MM.1S (cell line): ENCODE results near the gene FAM219A.
"Not testable (repeated sequence)": the region's sequence is repeated elsewhere in the genome, so short reads cannot be mapped to it uniquely, and the experiment has no call there.

Experiments used
- DNase-seq: peaks from one replicate; pipeline ENCODE4 v3.0.0-alpha.2; 2015
- H2AFZ ChIP-seq: fragments of 300-600 bp; sonication (generic); 2 replicates; pipeline ENCODE4 v1.6.0; 2016; ENCODE audit warnings: antibody characterized with exemption, low read length
- H3F3A ChIP-seq: fragments of 300-600 bp; sonication (generic); 2 replicates; pipeline ENCODE4 v1.6.1; 2016; ENCODE audit warnings: mild to moderate bottlenecking, antibody characterized with exemption, low read length, moderate library complexity, mixed read lengths; ENCODE audit not compliant: insufficient read depth
- H3K27ac ChIP-seq: fragments of 300-600 bp; sonication (generic); 2 replicates; pipeline ENCODE4 v1.5.1; 2016; ENCODE audit warnings: mild to moderate bottlenecking, low read length
- H3K27me3 ChIP-seq: fragments of 300-600 bp; sonication (generic); replicated peaks from 2 replicates; pipeline ENCODE4 v1.6.0; 2016; ENCODE audit warnings: low read length; ENCODE audit not compliant: insufficient read depth
- H3K36me3 ChIP-seq: fragments of 300-600 bp; sonication (generic); replicated peaks from 2 replicates; pipeline ENCODE4 v1.6.1; 2016; ENCODE audit warnings: mild to moderate bottlenecking, low read length, mixed read lengths; ENCODE audit not compliant: insufficient read depth
- H3K4me1 ChIP-seq: fragments of 300-600 bp; sonication (generic); 2 replicates; pipeline ENCODE4 v1.6.1; 2016; ENCODE audit warnings: low read length, mixed read lengths
- H3K4me2 ChIP-seq: fragments of 300-600 bp; sonication (generic); 2 replicates; pipeline ENCODE4 v1.6.0; 2016; ENCODE audit warnings: low read depth, low read length
- H3K4me3 ChIP-seq: fragments of 300-600 bp; sonication (generic); 2 replicates; pipeline ENCODE4 v1.5.1; 2016; ENCODE audit warnings: low read length, mixed read lengths
- H3K79me2 ChIP-seq: fragments of 300-600 bp; sonication (generic); 2 replicates; pipeline ENCODE4 v1.6.1; 2016; ENCODE audit warnings: mixed run types, low read length, mixed read lengths
- H3K9ac ChIP-seq: fragments of 300-600 bp; sonication (generic); 2 replicates; pipeline ENCODE4 v1.6.1; 2016; ENCODE audit warnings: low read length, mixed read lengths
- H3K9me2 ChIP-seq: fragments of 300-600 bp; sonication (generic); replicated peaks from 2 replicates; pipeline ENCODE4 v1.6.1; 2016; ENCODE audit warnings: mild to moderate bottlenecking, low read length, mixed read lengths; ENCODE audit not compliant: insufficient read depth
- H3K9me3 ChIP-seq: fragments of 300-600 bp; sonication (generic); replicated peaks from 2 replicates; pipeline ENCODE4 v1.6.1; 2016; ENCODE audit warnings: mild to moderate bottlenecking, low read length, mixed read lengths; ENCODE audit not compliant: insufficient read depth
- H4K20me1 ChIP-seq: fragments of 300-600 bp; sonication (generic); 2 replicates; pipeline ENCODE4 v1.6.1; 2016; ENCODE audit warnings: mild to moderate bottlenecking, low read length, moderate library complexity, mixed read lengths; ENCODE audit not compliant: insufficient read depth
- EZH2 ChIP-seq: fragments of 300-600 bp; sonication (generic); optimal IDR thresholded peaks from 2 replicates; pipeline ENCODE3; 2017; ENCODE audit warnings: low read depth, mild to moderate bottlenecking, antibody characterized with exemption, low read length, mixed read lengths
- EZH2phosphoT487 ChIP-seq: fragments of 300-600 bp; sonication (generic); IDR thresholded peaks from 2 replicates; pipeline ENCODE4 v1.6.1; 2018; ENCODE audit warnings: antibody characterized with exemption, low read length
- TF ChIP-seq, protein P1 (sequence below): fragments of 300-600 bp; sonication (generic); IDR thresholded peaks from 2 replicates; pipeline ENCODE4 v1.5.1; 2016; ENCODE audit warnings: antibody characterized with exemption, low read length, mixed read lengths

Gene FAM219A

DNA sequence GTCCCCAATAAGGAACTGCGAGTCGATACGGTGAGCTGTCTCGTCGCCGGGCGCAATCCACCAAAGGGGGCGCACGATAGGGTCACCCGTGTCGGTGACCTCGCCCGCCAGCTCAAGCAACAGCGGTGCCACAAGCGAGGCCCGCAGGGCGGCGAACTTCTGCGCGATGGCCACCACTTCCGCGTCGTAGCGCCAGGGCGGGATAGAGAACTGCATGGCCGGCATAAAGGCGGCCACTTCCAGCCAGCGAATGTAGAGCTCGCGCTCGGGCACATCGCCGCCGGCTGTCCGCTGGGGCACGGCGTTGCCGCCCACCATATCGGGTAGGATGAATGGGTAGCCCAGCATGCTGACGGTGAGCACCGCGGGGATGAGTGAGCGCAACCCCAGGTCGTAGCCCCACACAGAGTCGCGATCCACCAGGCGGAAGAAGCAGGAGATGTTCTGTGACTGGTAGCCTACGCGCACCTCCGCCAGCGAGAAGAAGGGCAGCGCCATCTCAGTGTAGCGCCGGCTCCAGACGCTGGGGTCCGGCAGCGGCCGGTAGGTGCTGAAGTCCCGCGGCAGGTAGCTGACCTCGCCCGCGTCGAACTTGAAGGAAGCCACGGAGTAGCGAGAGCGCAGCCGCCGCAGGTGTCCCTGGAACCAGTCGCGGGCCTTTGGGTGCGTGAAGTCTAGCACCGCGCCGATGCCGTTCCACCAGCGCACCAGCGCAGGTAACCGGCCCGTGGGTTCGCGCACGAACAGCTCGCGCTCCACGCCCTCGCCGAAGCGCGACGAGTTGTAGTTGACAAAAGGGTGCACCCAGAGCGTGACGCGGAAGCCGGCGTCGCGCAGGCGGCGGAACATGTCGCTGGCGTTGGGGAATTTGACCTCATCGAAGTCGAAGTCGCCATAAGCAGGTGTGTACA lies 87.1 kb downstream of the FAM219A start:
- no peaks in the 10 kb centered on the region; the same call in 1 of the 2 replicates for H3F3A ChIP-seq
- no peaks in the 10 kb centered on the region for H3K9me3 ChIP-seq
- no peak for DNase-seq
- TF ChIP-seq, protein P1, sequence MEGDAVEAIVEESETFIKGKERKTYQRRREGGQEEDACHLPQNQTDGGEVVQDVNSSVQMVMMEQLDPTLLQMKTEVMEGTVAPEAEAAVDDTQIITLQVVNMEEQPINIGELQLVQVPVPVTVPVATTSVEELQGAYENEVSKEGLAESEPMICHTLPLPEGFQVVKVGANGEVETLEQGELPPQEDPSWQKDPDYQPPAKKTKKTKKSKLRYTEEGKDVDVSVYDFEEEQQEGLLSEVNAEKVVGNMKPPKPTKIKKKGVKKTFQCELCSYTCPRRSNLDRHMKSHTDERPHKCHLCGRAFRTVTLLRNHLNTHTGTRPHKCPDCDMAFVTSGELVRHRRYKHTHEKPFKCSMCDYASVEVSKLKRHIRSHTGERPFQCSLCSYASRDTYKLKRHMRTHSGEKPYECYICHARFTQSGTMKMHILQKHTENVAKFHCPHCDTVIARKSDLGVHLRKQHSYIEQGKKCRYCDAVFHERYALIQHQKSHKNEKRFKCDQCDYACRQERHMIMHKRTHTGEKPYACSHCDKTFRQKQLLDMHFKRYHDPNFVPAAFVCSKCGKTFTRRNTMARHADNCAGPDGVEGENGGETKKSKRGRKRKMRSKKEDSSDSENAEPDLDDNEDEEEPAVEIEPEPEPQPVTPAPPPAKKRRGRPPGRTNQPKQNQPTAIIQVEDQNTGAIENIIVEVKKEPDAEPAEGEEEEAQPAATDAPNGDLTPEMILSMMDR: no peak
- TF ChIP-seq EZH2 (no peak), EZH2phosphoT487 (no peak)
- no peaks in the 10 kb centered on the region for H3K9me2 ChIP-seq
- no peak overlapping the region for H3K9ac ChIP-seq
- no peak overlapping the region for H3K27ac ChIP-seq
- H3K4me3 ChIP-seq: no peak overlapping the region
- H2AFZ ChIP-seq: no peak overlapping the region
- no peaks in the 10 kb centered on the region for H3K4me1 ChIP-seq
- no peaks in the 10 kb centered on the region for H3K27me3 ChIP-seq
- H3K79me2 ChIP-seq: no peaks in the 10 kb centered on the region
- no peak overlapping the region for H3K4me2 ChIP-seq
- no peaks in the 10 kb centered on the region for H3K36me3 ChIP-seq
- no peaks in the 10 kb centered on the region for H4K20me1 ChIP-seq

DNA sequence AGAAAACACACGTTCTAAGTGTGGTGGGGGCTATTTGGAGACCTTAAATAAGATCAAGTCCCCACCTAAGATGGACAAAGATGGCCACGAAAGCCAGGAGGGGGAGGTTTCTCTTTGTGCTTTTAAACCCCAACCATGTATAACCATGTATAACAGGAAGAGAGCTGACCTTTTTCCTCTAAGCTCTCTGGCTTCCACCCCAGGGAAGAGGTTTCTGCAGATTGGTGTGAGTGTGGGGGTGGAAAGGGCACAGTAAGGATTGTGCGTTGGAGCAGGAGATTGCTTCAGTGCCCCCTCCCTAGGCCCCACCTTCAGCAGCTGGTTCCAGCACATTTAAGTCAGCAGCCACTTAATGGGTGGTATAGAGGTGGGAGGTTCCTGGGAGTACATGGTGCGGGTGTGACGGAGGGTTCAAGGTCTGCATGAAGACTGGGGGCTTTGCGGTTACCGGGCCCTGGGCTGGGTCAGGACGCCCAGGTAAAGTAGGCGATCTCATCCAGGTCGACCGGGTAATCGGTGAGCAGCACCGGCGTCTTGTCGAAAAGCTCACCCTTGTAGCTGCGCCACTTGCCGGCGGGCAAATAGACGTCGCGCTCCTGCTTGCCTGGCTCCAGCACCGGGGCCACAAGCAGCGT lies 87.9 kb downstream of the FAM219A start:
- no peak overlapping the region for H3K27ac ChIP-seq
- no peaks in the 10 kb centered on the region for H3K36me3 ChIP-seq
- no peaks in the 10 kb centered on the region for H3K79me2 ChIP-seq
- H3K9me3 ChIP-seq: no peaks in the 10 kb centered on the region
- H3K9me2 ChIP-seq: no peaks in the 10 kb centered on the region
- no peak overlapping the region for H3K4me2 ChIP-seq
- no peaks in the 10 kb centered on the region for H4K20me1 ChIP-seq
- TF ChIP-seq EZH2 (no peak), EZH2phosphoT487 (no peak)
- TF ChIP-seq, protein P1: no peak
- no peaks in the 10 kb centered on the region for H3K27me3 ChIP-seq
- DNase-seq: no peak
- no peaks in the 10 kb centered on the region for H3F3A ChIP-seq
- no peak overlapping the region for H3K4me3 ChIP-seq
- no peaks in the 10 kb centered on the region for H3K4me1 ChIP-seq
- no peak overlapping the region for H3K9ac ChIP-seq
- H2AFZ ChIP-seq: no peak overlapping the region

DNA sequence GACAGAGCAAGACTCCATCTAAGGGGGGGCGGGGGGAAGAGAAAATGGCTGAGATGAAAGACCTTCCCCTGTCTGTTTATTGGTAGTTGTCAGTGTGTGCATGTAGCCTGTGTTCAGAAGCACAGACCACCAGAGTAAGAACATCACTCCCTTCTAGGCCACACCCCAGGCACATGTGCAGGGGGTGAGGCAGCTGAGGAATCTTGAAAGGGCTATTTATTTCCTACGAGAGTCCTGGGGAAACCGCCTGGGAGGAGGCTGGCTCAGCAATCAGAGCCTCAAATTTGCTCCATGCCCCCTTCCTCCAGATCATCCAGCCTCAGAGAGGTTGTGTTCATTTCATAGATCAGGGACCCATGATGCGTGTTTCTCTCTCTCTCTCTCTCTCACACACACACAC lies 88.7 kb downstream of the FAM219A start:
- TF ChIP-seq EZH2phosphoT487 (no peak), EZH2 (no peak)
- TF ChIP-seq, protein P1: no peak
- Histone ChIP-seq H3K27ac (no peak overlapping the region), H3K79me2 (no peaks in the 10 kb centered on the region)

DNA sequence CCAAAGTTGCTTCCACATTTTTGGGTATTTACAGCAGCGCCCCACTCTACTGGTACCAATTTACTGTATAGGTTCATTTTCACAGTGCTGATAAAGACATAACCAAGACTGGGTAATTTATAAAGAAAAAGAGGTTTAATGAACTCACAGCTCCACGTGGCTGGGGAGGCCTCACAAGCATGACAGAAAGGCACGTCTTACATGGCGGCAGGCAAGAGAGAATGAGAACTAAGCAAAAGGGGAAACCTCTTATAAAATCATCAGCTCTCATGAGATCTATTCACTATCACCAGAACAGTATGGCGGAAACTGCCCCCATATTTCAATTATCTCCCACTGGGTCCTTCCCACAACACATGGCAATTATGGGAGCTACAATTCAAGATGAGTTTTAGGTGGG lies 89.6 kb downstream of the FAM219A start:
- not testable (repeated sequence) for DNase-seq, H2AFZ ChIP-seq, H3K36me3 ChIP-seq, H3K27me3 ChIP-seq, H3F3A ChIP-seq, H3K9ac ChIP-seq, H3K4me2 ChIP-seq, H3K4me3 ChIP-seq, H3K27ac ChIP-seq, H3K4me1 ChIP-seq, H3K9me2 ChIP-seq, H4K20me1 ChIP-seq, H3K79me2 ChIP-seq, H3K9me3 ChIP-seq

More for the DNA sequence above, 88.7 kb downstream of the FAM219A start:
- Histone ChIP-seq H3F3A (no peaks in the 10 kb centered on the region), H3K4me3 (no peak overlapping the region), H2AFZ (no peak overlapping the region), H4K20me1 (no peaks in the 10 kb centered on the region), H3K9ac (no peak overlapping the region), H3K27me3 (no peaks in the 10 kb centered on the region), H3K4me1 (no peaks in the 10 kb centered on the region), H3K36me3 (no peaks in the 10 kb centered on the region), H3K4me2 (no peak overlapping the region), H3K9me2 (no peaks in the 10 kb centered on the region), H3K9me3 (no peaks in the 10 kb centered on the region)
- no peak for DNase-seq

DNA sequence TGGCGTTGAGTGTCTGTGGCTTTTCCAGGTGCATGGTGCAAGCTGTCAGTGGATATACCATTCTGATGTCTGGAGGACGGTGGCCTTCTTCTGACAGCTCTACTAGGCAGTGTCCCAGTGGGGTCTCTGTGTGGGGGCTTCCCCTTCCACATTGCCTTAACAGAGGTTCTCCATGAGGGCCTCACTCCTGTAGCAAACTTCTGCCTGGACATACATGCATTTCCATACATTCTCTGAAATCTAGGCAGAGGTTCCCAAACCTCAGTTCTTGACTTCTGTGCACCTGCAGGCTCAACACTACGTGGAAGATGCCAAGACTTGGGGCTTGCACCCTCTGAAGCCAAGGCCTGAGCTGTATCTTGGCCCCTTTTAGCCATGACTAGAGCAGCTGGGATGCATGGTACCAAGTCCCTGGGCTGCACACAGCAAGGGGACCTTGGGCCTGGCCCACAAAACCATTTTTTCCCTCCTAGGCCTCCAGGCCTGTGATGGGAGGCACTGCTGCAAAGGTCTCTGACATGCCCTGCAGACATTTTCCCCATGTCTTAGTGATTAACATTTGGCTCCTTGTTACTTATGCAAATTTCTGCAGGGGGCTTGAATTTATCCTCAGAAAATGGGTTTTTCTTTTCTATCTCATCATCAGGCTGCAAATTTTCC lies 90.5 kb downstream of the FAM219A start:
- H3K9ac ChIP-seq, H3K4me2 ChIP-seq, H3K4me3 ChIP-seq, H3K27ac ChIP-seq, H3K27me3 ChIP-seq, H4K20me1 ChIP-seq, DNase-seq, H3F3A ChIP-seq, H3K79me2 ChIP-seq, H3K9me3 ChIP-seq, H3K36me3 ChIP-seq, H3K9me2 ChIP-seq, H3K4me1 ChIP-seq, H2AFZ ChIP-seq: not testable (repeated sequence)
